HuH-7.5 (cell line): Measurements from ENCODE around the gene ZBTB17.
"Not testable (repeated sequence)": the region's sequence is repeated elsewhere in the genome, so short reads cannot be mapped to it uniquely, and the experiment has no call there.

ENCODE experiments used
- DNase-seq: peaks from one replicate; pipeline ENCODE4 v3.0.0; 2011; ENCODE audit warnings: low spot score

The ZBTB17 gene

DNA sequence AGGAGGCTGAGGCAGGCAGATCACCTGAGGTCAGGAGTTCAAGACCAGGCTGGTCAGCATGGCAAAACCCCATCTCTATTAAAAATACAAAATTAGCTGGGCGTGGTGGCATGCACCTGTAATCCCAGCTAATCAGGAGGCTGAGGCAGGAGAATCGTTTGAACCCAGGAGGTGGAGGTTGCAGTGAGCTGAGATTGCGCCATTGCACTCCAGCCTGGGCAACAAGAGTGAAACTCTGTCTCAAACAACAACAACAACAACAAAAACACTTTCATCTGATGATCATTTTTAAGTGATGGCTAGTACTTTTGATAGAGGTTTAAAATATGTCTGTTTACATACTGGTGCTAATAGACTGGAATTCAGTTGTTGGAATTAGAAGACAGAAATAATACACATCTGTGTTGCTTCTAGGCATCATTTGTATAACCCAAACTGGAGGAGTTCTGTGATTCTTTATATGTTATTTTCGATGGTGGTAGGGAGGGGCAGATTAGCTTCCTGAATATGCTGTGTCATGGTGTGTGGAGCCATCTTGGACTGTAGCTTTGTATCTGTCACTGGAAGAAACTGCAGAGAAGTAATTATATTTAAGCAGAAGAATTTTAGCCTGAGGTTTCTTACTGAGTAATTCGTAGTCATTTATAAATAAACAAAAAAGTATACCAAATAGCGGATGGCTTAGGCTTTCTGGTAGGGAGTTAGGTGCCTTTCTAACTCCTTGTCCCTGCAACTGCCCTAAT is 82.9 kb downstream of the ZBTB17 start:
- DNase-seq: not testable (repeated sequence)
